Keratinocyte (primary cell): ENCODE measurements around the gene IRF1. TPM values are rescaled to one million over a fixed set of nuclear protein-coding genes. Genes with fewer than 3 reads are reported as not detected.

Experiments used
- DNase-seq: peaks from one replicate; pipeline ENCODE4 v3.0.0-alpha.2; 2011; ENCODE audit warnings: low read depth, missing footprints, low spot score
- FAIRE-seq: peaks from 2 replicates; lab custom pipeline; 2011; peaks lifted over from hg19 to GRCh38; lab: Jason Lieb, UNC
- H2AFZ ChIP-seq: 2 replicates; pipeline ENCODE4 v1.6.0; 2012; ENCODE audit warnings: low read length, control low read depth, inconsistent platforms; ENCODE audit not compliant: control insufficient read depth
- H3K27ac ChIP-seq: 2 replicates; pipeline ENCODE4 v1.5.1; 2011; ENCODE audit warnings: low read length; ENCODE audit not compliant: control insufficient read depth, insufficient read depth
- H3K27me3 ChIP-seq: 3 replicates; pipeline ENCODE4 v1.6.0; 2011; ENCODE audit warnings: low read length; ENCODE audit not compliant: control insufficient read depth, insufficient read depth; ENCODE audit errors: extremely low read depth
- H3K36me3 ChIP-seq, 2 experiments: 2 replicates in 1 of 2; 3 replicates in 1 of 2; pipeline ENCODE4 v1.5.1; 2011; ENCODE audit warnings: low read length in 2 of 2, mild to moderate bottlenecking in 1 of 2; ENCODE audit not compliant: control insufficient read depth in 2 of 2, insufficient read depth in 2 of 2; ENCODE audit errors: extremely low read depth in 1 of 2
- H3K4me1 ChIP-seq: 3 replicates; pipeline ENCODE4 v1.5.1; 2011; ENCODE audit warnings: low read length; ENCODE audit not compliant: control insufficient read depth, insufficient read depth; ENCODE audit errors: extremely low read depth
- H3K4me2 ChIP-seq: 3 replicates; pipeline ENCODE4 v1.6.0; 2011; ENCODE audit warnings: low read depth, low read length; ENCODE audit not compliant: control insufficient read depth, insufficient read depth; ENCODE audit errors: extremely low read depth
- H3K4me3 ChIP-seq, 3 experiments: fragments of 200-600 bp in 1 of 3; sonication (generic) in 1 of 3; 2 replicates in 2 of 3; 3 replicates in 1 of 3; pipeline ENCODE4 v1.5.1; 2011 to 2016; ENCODE audit warnings: low read length in 3 of 3, mild to moderate bottlenecking in 3 of 3, control low read depth in 2 of 3, inconsistent platforms in 1 of 3, low read depth in 1 of 3, mixed read lengths in 1 of 3, mixed run types in 1 of 3, moderate library complexity in 1 of 3; ENCODE audit not compliant: control insufficient read depth in 2 of 3, insufficient read depth in 2 of 3; ENCODE audit errors: extremely low read depth in 1 of 3
- H3K79me2 ChIP-seq: 2 replicates; pipeline ENCODE4 v1.6.0; 2012; ENCODE audit warnings: low read length; ENCODE audit not compliant: control insufficient read depth, insufficient read depth
- H3K9ac ChIP-seq: 3 replicates; pipeline ENCODE4 v1.6.0; 2011; ENCODE audit warnings: low read length; ENCODE audit not compliant: control insufficient read depth, insufficient read depth; ENCODE audit errors: extremely low read depth
- H3K9me1 ChIP-seq: 3 replicates; pipeline ENCODE4 v1.6.0; 2011; ENCODE audit warnings: low read length; ENCODE audit not compliant: control insufficient read depth, insufficient read depth; ENCODE audit errors: extremely low read depth
- H3K9me3 ChIP-seq: 2 replicates; pipeline ENCODE4 v1.5.1; 2012; ENCODE audit warnings: low read depth, low read length; ENCODE audit not compliant: control insufficient read depth
- H4K20me1 ChIP-seq: 3 replicates; pipeline ENCODE4 v1.6.0; 2011; ENCODE audit warnings: low read length; ENCODE audit not compliant: control insufficient read depth, insufficient read depth; ENCODE audit errors: extremely low read depth
- CTCF ChIP-seq, 3 experiments: IDR thresholded peaks in 1 of 3; conservative IDR thresholded peaks in 1 of 3; optimal IDR thresholded peaks in 1 of 3; 2 replicates in 2 of 3; 3 replicates in 1 of 3; pipeline versions ENCODE3 to v1.5.1; 2011; ENCODE audit warnings: low read length in 3 of 3, mild to moderate bottlenecking in 3 of 3, moderate library complexity in 2 of 3, control low read depth in 1 of 3, inconsistent platforms in 1 of 3; ENCODE audit not compliant: insufficient read depth in 2 of 3; ENCODE audit errors: extremely low read depth in 1 of 3
- EZH2 ChIP-seq: IDR thresholded peaks from one replicate; pipeline ENCODE4 v1.6.1; 2012; ENCODE audit warnings: inconsistent platforms, mild to moderate bottlenecking, low read length, moderate library complexity
- dilution Hi-C: fragments of 300-500 bp; cut with MboI; formaldehyde crosslinking; loops from one replicate; pipeline ENCODE4 v1.7.0; 2020; ENCODE audit warnings: low sequenced_read_pairs; ENCODE audit not compliant: extremely low pct_ligation_motif_present
- polyA plus RNA-seq, 5 experiments: library from polyadenylated mRNA; depleted of rRNA in 3 of 5; stranded (reverse) in 3 of 5; stranded (forward) in 1 of 5; unstranded in 1 of 5; fragments of >200 nt; gene quantifications; 1 replicate in 1 of 5; 2 replicates in 3 of 5; 3 replicates in 1 of 5; pipeline versions ENCODE4 v1.2.1 to v1.2.3, GENCODE V29; 2011 to 2012; ENCODE audit warnings: missing spikeins in 2 of 5, low read depth in 1 of 5, low replicate concordance in 1 of 5

Gene IRF1
- polyA plus RNA-seq, 1 donor (not counting 4 experiments of a cell fraction or from before 2014, with no cell fraction given) = 6.2 TPM

GRCh38 chr5:132455614-132456115 lies 34.9 kb downstream of the IRF1 start:
- H2AFZ ChIP-seq = no peak overlapping the region
- no peaks in the 10 kb centered on the region for H3K79me2 ChIP-seq
- DNase-seq = no peak
- no peaks in the 10 kb centered on the region for H3K36me3 ChIP-seq
- H3K27ac ChIP-seq = no peak overlapping the region
- H3K4me2 ChIP-seq = no peak overlapping the region
- no peak overlapping the region for H3K9ac ChIP-seq
- H3K9me1 ChIP-seq = no peaks in the 10 kb centered on the region
- H3K4me1 ChIP-seq = peaks cover 39% of the 10 kb centered on the region
- TF ChIP-seq CTCF (optimal IDR thresholded peaks at IDR 0.05 in 1 of 3, IDR thresholded peaks at IDR 0.05 in 1 of 3, conservative IDR thresholded peaks at IDR 0.05 in 1 of 3; ENCODE audit: extremely low read depth in 1 of 3, insufficient read depth in 2 of 3, low read length in 3 of 3) = no peak
- no peaks in the 10 kb centered on the region for H3K27me3 ChIP-seq
- FAIRE-seq = no peak
- dilution Hi-C loops = no loop called here
- H4K20me1 ChIP-seq = no peaks in the 10 kb centered on the region
- no peak overlapping the region for H3K4me3 ChIP-seq
- H3K9me3 ChIP-seq = no peaks in the 10 kb centered on the region

- Histone ChIP-seq H3K4me2 (no peak overlapping the region), H2AFZ (no peak overlapping the region), H3K27me3 (no peaks in the 10 kb centered on the region), H3K4me3 (no peak overlapping the region), H3K9me3 (no peaks in the 10 kb centered on the region), H3K79me2 (no peaks in the 10 kb centered on the region), H3K9me1 (no peaks in the 10 kb centered on the region), H3K36me3 (no peaks in the 10 kb centered on the region), H4K20me1 (no peaks in the 10 kb centered on the region), H3K27ac (no peak overlapping the region), H3K4me1 (peaks cover 30% of the 10 kb centered on the region), H3K9ac (no peak overlapping the region)
- DNase-seq = no peak
- TF ChIP-seq CTCF (optimal IDR thresholded peaks at IDR 0.05 in 1 of 3, IDR thresholded peaks at IDR 0.05 in 1 of 3, conservative IDR thresholded peaks at IDR 0.05 in 1 of 3; ENCODE audit: extremely low read depth in 1 of 3, insufficient read depth in 2 of 3, low read length in 3 of 3) (no peak), EZH2 (no peak)
- dilution Hi-C loops = no loop called here
- no peak for FAIRE-seq
These were observed 36.2 kb downstream of the IRF1 start for GRCh38 chr5:132454361-132454760.
